Breast epithelium (tissue), 4 donors: Measurements from ENCODE around the gene ADAMTS19. TPM values are rescaled to one million over a fixed set of nuclear protein-coding genes. Genes with fewer than 3 reads are reported as not detected.
A peak's percentile ranks its signal among the peaks of the same experiment; 100 is the strongest.

ENCODE experiments used
- DNase-seq, 2 donors: peaks; one replicate each; pipeline ENCODE4 v3.0.0-alpha.2; 2019; ENCODE audit warnings: low spot score in 2 of 2
- H3K27ac ChIP-seq, 2 donors: fragments of 200-600 bp; sonication (generic) in 1 of 2; one replicate each; pipeline ENCODE4 v1.5.1; 2016 to 2019; ENCODE audit warnings: mild to moderate bottlenecking in 1 of 2
- H3K27me3 ChIP-seq, 2 donors: fragments of 200-600 bp; sonication (generic) in 1 of 2; one replicate each; pipeline versions ENCODE4 v1.5.1 to v1.6.0; 2017 to 2019; ENCODE audit warnings: control low read depth in 1 of 2, mild to moderate bottlenecking in 1 of 2
- H3K36me3 ChIP-seq: fragments of 200-600 bp; one replicate; pipeline ENCODE4 v1.5.1; 2019
- H3K4me1 ChIP-seq, 2 donors: fragments of 200-600 bp; sonication (generic); one replicate each; pipeline ENCODE4 v1.5.1; 2016 to 2019; ENCODE audit warnings: control low read depth in 1 of 2
- H3K4me3 ChIP-seq, 3 donors: fragments of 200-600 bp; sonication (generic); 1 replicate in 2 of 3; 2 replicates in 1 of 3; pipeline ENCODE4 v1.5.1; 2016 to 2019; ENCODE audit warnings: mild to moderate bottlenecking in 3 of 3, moderate library complexity in 2 of 3
- H3K9me3 ChIP-seq, 2 donors: fragments of 200-600 bp; sonication (generic) in 1 of 2; one replicate each; pipeline ENCODE4 v1.5.1; 2016 to 2019; ENCODE audit warnings: control low read depth in 1 of 2
- POLR2A ChIP-seq: fragments of 450-650 bp; IDR thresholded peaks from one replicate; pipeline ENCODE4 v1.6.1; 2016; ENCODE audit warnings: antibody characterized with exemption, mild to moderate bottlenecking, moderate library complexity
- POLR2AphosphoS5 ChIP-seq, 3 donors: sonication (generic); formaldehyde crosslinking; IDR thresholded peaks; one replicate each; pipeline ENCODE4 v1.6.1; 2017; ENCODE audit warnings: antibody characterized with exemption in 3 of 3
- intact Hi-C: fragments of 100-400 bp; cut with DNase I; formaldehyde crosslinking; loops from one replicate; pipeline ENCODE4 v1.15.1; 2023; ENCODE audit warnings: low total_unique reads
- total RNA-seq, 3 donors: library from RNA; depleted of rRNA; stranded (reverse); fragments of >200 nt; gene quantifications; one replicate each; pipeline ENCODE4 v1.1.0, GENCODE V29; 2016
- TF ChIP-seq, protein P1 (sequence below), 3 donors: fragments of 450-650 bp; IDR thresholded peaks; one replicate each; pipeline ENCODE4 v1.5.1; 2016 to 2017; ENCODE audit warnings: antibody characterized with exemption in 3 of 3, mild to moderate bottlenecking in 3 of 3, moderate library complexity in 3 of 3

The ADAMTS19 gene
- total RNA-seq, 3 donors from 2014 or later: 0.29 to 0.98 TPM; not detected in 1

DNA sequence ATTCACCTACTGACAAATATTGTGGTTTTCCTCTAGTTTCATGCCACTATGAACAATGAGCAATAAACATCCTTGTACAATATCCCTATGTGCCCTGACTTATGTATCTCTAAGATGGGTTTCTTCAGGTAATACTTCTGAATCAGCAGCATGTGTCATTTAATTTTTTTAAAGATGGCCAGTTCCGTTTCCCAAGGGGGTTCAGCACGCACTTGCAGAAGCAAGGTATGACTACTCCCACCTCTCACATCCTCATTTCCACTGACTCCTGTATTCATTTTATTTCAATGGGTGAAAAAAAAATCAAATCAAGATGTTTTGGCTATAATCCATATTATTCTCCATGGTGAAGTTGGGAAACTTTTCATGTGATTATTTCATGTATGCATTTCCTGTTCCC, 14.7 kb upstream of the ADAMTS19 start:
- H3K4me3 ChIP-seq: no peak overlapping the region
- DNase-seq: no peak
- no peaks in the 10 kb centered on the region for H3K36me3 ChIP-seq
- H3K27me3 ChIP-seq: no peaks in the 10 kb centered on the region
- no peak overlapping the region for H3K27ac ChIP-seq
- no peaks in the 10 kb centered on the region for H3K4me1 ChIP-seq
- intact Hi-C loops: no loop called here
- H3K9me3 ChIP-seq: no peaks in the 10 kb centered on the region
- TF ChIP-seq, protein P1, sequence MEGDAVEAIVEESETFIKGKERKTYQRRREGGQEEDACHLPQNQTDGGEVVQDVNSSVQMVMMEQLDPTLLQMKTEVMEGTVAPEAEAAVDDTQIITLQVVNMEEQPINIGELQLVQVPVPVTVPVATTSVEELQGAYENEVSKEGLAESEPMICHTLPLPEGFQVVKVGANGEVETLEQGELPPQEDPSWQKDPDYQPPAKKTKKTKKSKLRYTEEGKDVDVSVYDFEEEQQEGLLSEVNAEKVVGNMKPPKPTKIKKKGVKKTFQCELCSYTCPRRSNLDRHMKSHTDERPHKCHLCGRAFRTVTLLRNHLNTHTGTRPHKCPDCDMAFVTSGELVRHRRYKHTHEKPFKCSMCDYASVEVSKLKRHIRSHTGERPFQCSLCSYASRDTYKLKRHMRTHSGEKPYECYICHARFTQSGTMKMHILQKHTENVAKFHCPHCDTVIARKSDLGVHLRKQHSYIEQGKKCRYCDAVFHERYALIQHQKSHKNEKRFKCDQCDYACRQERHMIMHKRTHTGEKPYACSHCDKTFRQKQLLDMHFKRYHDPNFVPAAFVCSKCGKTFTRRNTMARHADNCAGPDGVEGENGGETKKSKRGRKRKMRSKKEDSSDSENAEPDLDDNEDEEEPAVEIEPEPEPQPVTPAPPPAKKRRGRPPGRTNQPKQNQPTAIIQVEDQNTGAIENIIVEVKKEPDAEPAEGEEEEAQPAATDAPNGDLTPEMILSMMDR (IDR thresholded peaks at IDR 0.05): no peak
- TF ChIP-seq POLR2AphosphoS5 (IDR thresholded peaks at IDR 0.05) (no peak), POLR2A (no peak)

DNA sequence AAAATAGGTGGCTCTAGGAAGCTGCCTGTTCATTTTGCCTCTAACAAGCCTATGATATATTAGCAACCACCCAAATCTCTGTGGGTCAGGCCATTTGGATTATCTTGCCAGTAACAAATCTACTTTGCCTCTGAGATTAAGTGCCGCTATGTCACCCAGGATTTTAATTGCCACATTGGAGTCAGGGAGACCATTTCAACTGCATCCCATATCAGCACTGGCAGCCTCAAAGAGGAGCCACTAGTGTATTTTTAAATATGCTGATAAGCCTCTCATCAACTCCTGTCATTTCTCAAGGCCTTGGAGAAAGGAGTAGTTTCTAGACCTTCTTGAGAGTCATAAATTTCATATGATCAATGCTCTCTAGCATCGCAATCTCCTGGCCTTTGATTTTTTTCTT, 12.1 kb upstream of the ADAMTS19 start:
- Histone ChIP-seq H3K36me3 (no peaks in the 10 kb centered on the region), H3K27ac (no peak overlapping the region), H3K4me3 (no peak overlapping the region), H3K9me3 (no peaks in the 10 kb centered on the region), H3K27me3 (no peaks in the 10 kb centered on the region), H3K4me1 (no peaks in the 10 kb centered on the region)
- no peak for TF ChIP-seq POLR2A
- TF ChIP-seq, protein P1 (IDR thresholded peaks at IDR 0.05): no peak
- no peak for TF ChIP-seq POLR2AphosphoS5 (IDR thresholded peaks at IDR 0.05)
- no peak for DNase-seq
- intact Hi-C loops: no loop called here

DNA sequence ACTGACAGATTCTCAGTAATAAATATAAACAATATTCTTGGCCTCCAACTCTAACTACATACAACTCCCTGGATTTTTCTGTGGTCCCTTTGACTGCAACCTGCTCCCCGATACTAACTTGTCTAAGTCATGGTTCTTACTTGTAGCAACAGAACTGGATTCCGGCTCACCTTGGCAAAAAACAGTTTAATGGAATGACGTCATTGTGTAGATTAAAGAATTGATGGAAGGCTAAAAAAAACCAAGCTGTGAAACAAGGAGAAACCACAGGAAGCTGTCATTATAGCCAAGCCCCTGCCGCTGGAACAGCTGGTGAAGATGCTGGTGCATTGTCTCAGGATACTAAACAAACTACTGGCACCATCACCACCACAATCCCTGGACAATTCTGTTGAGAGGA, 11.4 kb upstream of the ADAMTS19 start:
- DNase-seq: no peak
- Histone ChIP-seq H3K4me1 (no peaks in the 10 kb centered on the region), H3K27me3 (no peaks in the 10 kb centered on the region), H3K4me3 (no peak overlapping the region), H3K9me3 (no peaks in the 10 kb centered on the region), H3K36me3 (no peaks in the 10 kb centered on the region), H3K27ac (no peak overlapping the region)
- intact Hi-C loops: no loop called here
- no peak for TF ChIP-seq POLR2A
- TF ChIP-seq POLR2AphosphoS5 (IDR thresholded peaks at IDR 0.05): no peak
- TF ChIP-seq, protein P1 (IDR thresholded peaks at IDR 0.05): no peak

DNA sequence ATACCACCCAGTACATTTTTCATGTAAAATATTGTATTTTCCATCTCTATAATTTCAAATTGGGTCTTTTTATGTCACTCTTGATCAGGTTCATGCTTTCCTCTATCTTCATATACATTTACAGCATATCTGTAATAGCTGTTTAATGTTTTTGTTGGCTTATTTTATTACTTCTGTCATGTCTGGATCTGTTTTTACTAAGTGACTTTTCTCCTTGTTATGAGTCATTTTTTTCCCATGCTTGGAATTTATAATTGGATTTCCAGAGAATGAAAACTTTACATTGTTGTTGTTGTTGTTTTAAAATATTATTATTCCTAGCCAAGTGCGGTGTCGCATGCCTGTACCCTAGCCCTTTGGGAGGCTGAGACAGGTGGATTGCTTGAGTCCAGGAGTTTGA, 5.6 kb upstream of the ADAMTS19 start:
- Histone ChIP-seq H3K27me3 (no peaks in the 10 kb centered on the region), H3K4me1 (no peaks in the 10 kb centered on the region), H3K4me3 (no peak overlapping the region), H3K27ac (no peak overlapping the region), H3K9me3 (no peaks in the 10 kb centered on the region), H3K36me3 (no peaks in the 10 kb centered on the region)
- intact Hi-C loops: no loop called here
- TF ChIP-seq POLR2AphosphoS5 (IDR thresholded peaks at IDR 0.05) (no peak), POLR2A (no peak)
- TF ChIP-seq, protein P1 (IDR thresholded peaks at IDR 0.05): no peak
- DNase-seq: no peak

DNA sequence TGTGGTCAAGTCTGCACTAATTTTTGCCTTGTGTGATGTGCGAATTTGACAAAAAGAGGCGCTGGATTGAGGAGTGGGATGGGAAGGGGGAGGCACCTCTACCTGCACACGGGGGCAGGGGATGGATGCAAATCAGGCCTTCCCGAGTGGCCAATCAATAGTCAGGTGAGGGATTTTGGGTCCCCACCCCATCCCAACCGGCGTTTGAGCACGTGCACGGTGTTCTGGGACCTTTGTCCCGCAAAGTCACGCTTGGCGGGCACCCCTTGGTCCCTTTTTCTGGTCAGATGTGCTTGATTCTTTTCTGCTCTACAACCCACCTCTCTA, 685 bp upstream of the ADAMTS19 start:
- H3K27me3 ChIP-seq: peaks cover 0 to 20% of the 10 kb centered on the region in 2 donors
- H3K36me3 ChIP-seq: no peaks in the 10 kb centered on the region
- H3K4me3 ChIP-seq: peak overlapping the region in 2 of 3 donors; percentile 53 to 71
- intact Hi-C loops: no loop called here
- no peak for DNase-seq
- H3K9me3 ChIP-seq: no peaks in the 10 kb centered on the region
- TF ChIP-seq, protein P1 (IDR thresholded peaks at IDR 0.05): no peak
- no peak for TF ChIP-seq POLR2AphosphoS5 (IDR thresholded peaks at IDR 0.05)
- no peak for TF ChIP-seq POLR2A
- no peak overlapping the region for H3K27ac ChIP-seq
- H3K4me1 ChIP-seq: no peaks in the 10 kb centered on the region
